Astrocyte (in vitro differentiated cells and primary cell): ENCODE results near the gene NET1.

Source experiments
- EZH2 ChIP-seq: IDR thresholded peaks from 2 replicates; pipeline ENCODE4 v1.6.1; 2012; ENCODE audit warnings: mild to moderate bottlenecking, low read length, inconsistent platforms; ENCODE audit not compliant: insufficient read depth
- TF ChIP-seq, protein P1 (sequence below): IDR thresholded peaks from 2 replicates; pipeline ENCODE4 v1.5.1; 2011; ENCODE audit warnings: low read depth, mild to moderate bottlenecking, inconsistent platforms, low read length, moderate library complexity; ENCODE audit not compliant: insufficient read depth

DNA sequence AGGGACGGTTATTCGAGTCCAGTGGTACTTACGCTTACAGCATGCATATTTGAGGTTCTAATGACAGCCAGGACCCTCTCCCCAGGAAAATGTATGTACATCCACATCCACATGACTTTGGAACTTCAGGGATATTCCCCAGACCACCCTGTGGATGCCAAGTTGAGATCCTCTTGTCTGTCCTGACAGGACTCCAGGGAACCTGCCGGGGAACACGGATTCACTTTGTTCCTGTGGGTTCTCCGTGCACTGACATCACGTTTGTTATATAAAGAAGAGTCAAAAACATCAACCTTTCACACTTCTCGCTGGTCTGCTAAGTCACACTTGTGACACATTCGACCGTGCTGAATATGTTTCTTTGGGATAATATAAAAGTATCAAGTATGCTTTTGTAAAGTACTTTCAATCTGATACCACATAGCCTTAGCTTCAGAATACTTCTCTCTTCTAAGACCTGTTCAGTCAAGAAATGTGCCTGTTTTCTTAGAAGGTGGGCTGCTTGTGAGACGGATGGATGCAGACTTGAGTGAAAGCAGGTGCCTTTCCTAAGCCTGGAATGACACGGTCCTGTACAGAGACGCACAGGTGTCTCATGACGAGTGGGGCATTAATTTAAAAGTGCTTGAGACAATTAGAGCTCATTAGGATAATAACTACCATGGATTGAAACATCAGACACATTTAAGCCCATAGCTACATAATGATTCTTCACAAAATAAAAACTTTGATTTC, 48.3 kb downstream of the NET1 start:
- TF ChIP-seq, protein P1, sequence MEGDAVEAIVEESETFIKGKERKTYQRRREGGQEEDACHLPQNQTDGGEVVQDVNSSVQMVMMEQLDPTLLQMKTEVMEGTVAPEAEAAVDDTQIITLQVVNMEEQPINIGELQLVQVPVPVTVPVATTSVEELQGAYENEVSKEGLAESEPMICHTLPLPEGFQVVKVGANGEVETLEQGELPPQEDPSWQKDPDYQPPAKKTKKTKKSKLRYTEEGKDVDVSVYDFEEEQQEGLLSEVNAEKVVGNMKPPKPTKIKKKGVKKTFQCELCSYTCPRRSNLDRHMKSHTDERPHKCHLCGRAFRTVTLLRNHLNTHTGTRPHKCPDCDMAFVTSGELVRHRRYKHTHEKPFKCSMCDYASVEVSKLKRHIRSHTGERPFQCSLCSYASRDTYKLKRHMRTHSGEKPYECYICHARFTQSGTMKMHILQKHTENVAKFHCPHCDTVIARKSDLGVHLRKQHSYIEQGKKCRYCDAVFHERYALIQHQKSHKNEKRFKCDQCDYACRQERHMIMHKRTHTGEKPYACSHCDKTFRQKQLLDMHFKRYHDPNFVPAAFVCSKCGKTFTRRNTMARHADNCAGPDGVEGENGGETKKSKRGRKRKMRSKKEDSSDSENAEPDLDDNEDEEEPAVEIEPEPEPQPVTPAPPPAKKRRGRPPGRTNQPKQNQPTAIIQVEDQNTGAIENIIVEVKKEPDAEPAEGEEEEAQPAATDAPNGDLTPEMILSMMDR: no peak
- no peak for TF ChIP-seq EZH2
